ENCODE data around the gene SSC5D. TPM values are rescaled to one million over a fixed set of nuclear protein-coding genes. Genes with fewer than 3 reads are reported as not detected.

Gene SSC5D
- total RNA-seq, 1 donor from 2014 or later, result 46.8 TPM

- H3K36me3 ChIP-seq (ENCODE audit: insufficient read depth, low read length), result no peaks in the 10 kb centered on the region
- Mint-ChIP-seq H3K27me3 (ENCODE audit: low read depth, unreplicated experiment) (peaks cover 4% of the 10 kb centered on the region), H3K27ac (ENCODE audit: unreplicated experiment) (no peak within 1 kb of the TSS), H3K36me3 (ENCODE audit: low read depth, unreplicated experiment) (no peaks in the 10 kb centered on the region), H3K9me3 (ENCODE audit: unreplicated experiment) (no peaks in the 10 kb centered on the region), H3K4me3 (ENCODE audit: unreplicated experiment) (no peak within 1 kb of the TSS), H3K4me1 (ENCODE audit: low read depth, unreplicated experiment) (peaks cover 5% of the 10 kb centered on the region)
- H3K27me3 ChIP-seq (ENCODE audit: insufficient read depth, low read length), result peaks cover 2% of the 10 kb centered on the region
- H3K4me1 ChIP-seq (ENCODE audit: insufficient read depth, low read length), result peaks cover 9% of the 10 kb centered on the region
- no peak within 1 kb of the TSS for H3K4me3 ChIP-seq (ENCODE audit: insufficient read depth, low read depth, low read length)
- no peak for FAIRE-seq
- peaks cover 11% of the 10 kb centered on the region for H4K20me1 ChIP-seq (ENCODE audit: insufficient read depth, low read length)
- TF ChIP-seq CTCF (IDR thresholded peaks at IDR 0.05; ENCODE audit: insufficient read depth, low read depth, low read length) (no peak), EZH2 (IDR thresholded peaks at IDR 0.05; ENCODE audit: insufficient read depth, low read length) (no peak)
- H2AFZ ChIP-seq (ENCODE audit: low read depth, low read length), result no peak within 1 kb of the TSS
- H3K9ac ChIP-seq (ENCODE audit: low read length), result no peak within 1 kb of the TSS
- no peak within 1 kb of the TSS for H3K27ac ChIP-seq (ENCODE audit: low read depth, low read length)
- no peak within 1 kb of the TSS for H3K4me2 ChIP-seq (ENCODE audit: low read length)
- peaks cover 8% of the 10 kb centered on the region for H3K79me2 ChIP-seq (ENCODE audit: insufficient read depth, low read length)
- H3K9me3 ChIP-seq (ENCODE audit: insufficient read depth, low read depth, low read length), result no peaks in the 10 kb centered on the region
- no peak for DNase-seq (ENCODE audit: low read depth)
Measured at GRCh38 chr19:55464662-55465054, 23.6 kb upstream of the SSC5D start, which contains the start of gene C19orf85. TSS of gene C19orf85 (minus strand) at chr19:55464751. CDS start at chr19:55464554, 197 bp downstream.

GRCh38 chr19:55465460-55466240, 22.6 kb upstream of the SSC5D start:
- H3K4me1 Mint-ChIP-seq (ENCODE audit: low read depth, unreplicated experiment), result peaks cover 5% of the 10 kb centered on the region
- H3K4me3 Mint-ChIP-seq (ENCODE audit: unreplicated experiment), result peak overlapping the region; percentile 71
- no peak for DNase-seq (ENCODE audit: low read depth)
- Histone ChIP-seq H3K36me3 (ENCODE audit: insufficient read depth, low read length) (no peaks in the 10 kb centered on the region), H3K79me2 (ENCODE audit: insufficient read depth, low read length) (no peaks in the 10 kb centered on the region), H4K20me1 (ENCODE audit: insufficient read depth, low read length) (peaks cover 2% of the 10 kb centered on the region), H3K9me3 (ENCODE audit: insufficient read depth, low read depth, low read length) (no peaks in the 10 kb centered on the region), H3K4me3 (ENCODE audit: insufficient read depth, low read depth, low read length) (no peak overlapping the region), H3K27me3 (ENCODE audit: insufficient read depth, low read length) (peaks cover 2% of the 10 kb centered on the region), H3K4me1 (ENCODE audit: insufficient read depth, low read length) (peaks cover 2% of the 10 kb centered on the region), H2AFZ (ENCODE audit: low read depth, low read length) (no peak overlapping the region), H3K4me2 (ENCODE audit: low read length) (no peak overlapping the region), H3K9ac (ENCODE audit: low read length) (no peak overlapping the region), H3K27ac (ENCODE audit: low read depth, low read length) (no peak overlapping the region)
- TF ChIP-seq CTCF (IDR thresholded peaks at IDR 0.05; ENCODE audit: insufficient read depth, low read depth, low read length) (no peak), EZH2 (IDR thresholded peaks at IDR 0.05; ENCODE audit: insufficient read depth, low read length) (no peak)
- no peak for FAIRE-seq
- no peak overlapping the region for H3K27ac Mint-ChIP-seq (ENCODE audit: unreplicated experiment)
- H3K36me3 Mint-ChIP-seq (ENCODE audit: low read depth, unreplicated experiment), result no peaks in the 10 kb centered on the region
- peaks cover 4% of the 10 kb centered on the region for H3K27me3 Mint-ChIP-seq (ENCODE audit: low read depth, unreplicated experiment)
- no peaks in the 10 kb centered on the region for H3K9me3 Mint-ChIP-seq (ENCODE audit: unreplicated experiment)

GRCh38 chr19:55466241-55466614, 22.0 kb upstream of the SSC5D start:
- Histone ChIP-seq H3K4me1 (ENCODE audit: insufficient read depth, low read length) (no peaks in the 10 kb centered on the region), H4K20me1 (ENCODE audit: insufficient read depth, low read length) (no peaks in the 10 kb centered on the region), H2AFZ (ENCODE audit: low read depth, low read length) (no peak overlapping the region), H3K4me2 (ENCODE audit: low read length) (no peak overlapping the region), H3K27me3 (ENCODE audit: insufficient read depth, low read length) (peaks cover 2% of the 10 kb centered on the region), H3K4me3 (ENCODE audit: insufficient read depth, low read depth, low read length) (no peak overlapping the region), H3K36me3 (ENCODE audit: insufficient read depth, low read length) (no peaks in the 10 kb centered on the region), H3K27ac (ENCODE audit: low read depth, low read length) (no peak overlapping the region), H3K9ac (ENCODE audit: low read length) (no peak overlapping the region), H3K79me2 (ENCODE audit: insufficient read depth, low read length) (no peaks in the 10 kb centered on the region), H3K9me3 (ENCODE audit: insufficient read depth, low read depth, low read length) (no peaks in the 10 kb centered on the region)
- Mint-ChIP-seq H3K4me1 (ENCODE audit: low read depth, unreplicated experiment) (peaks cover 5% of the 10 kb centered on the region), H3K36me3 (ENCODE audit: low read depth, unreplicated experiment) (no peaks in the 10 kb centered on the region), H3K27me3 (ENCODE audit: low read depth, unreplicated experiment) (peaks cover 4% of the 10 kb centered on the region), H3K4me3 (ENCODE audit: unreplicated experiment) (no peak overlapping the region), H3K27ac (ENCODE audit: unreplicated experiment) (no peak overlapping the region), H3K9me3 (ENCODE audit: unreplicated experiment) (no peaks in the 10 kb centered on the region)
- FAIRE-seq (no peak), DNase-seq (ENCODE audit: low read depth) (no peak)
- no peak for TF ChIP-seq EZH2 (IDR thresholded peaks at IDR 0.05; ENCODE audit: insufficient read depth, low read length)
- no peak for TF ChIP-seq CTCF (IDR thresholded peaks at IDR 0.05; ENCODE audit: insufficient read depth, low read depth, low read length)
